GM12874 (cell line): ENCODE results near the gene YY1.

ENCODE experiments used
- CTCF ChIP-seq: IDR thresholded peaks from 2 replicates; pipeline ENCODE4 v1.5.1; 2011; ENCODE audit warnings: low read depth, mild to moderate bottlenecking, control low read depth, low read length, moderate library complexity; ENCODE audit not compliant: insufficient read depth

YY1 gene

GRCh38 chr14:100285021-100285912 lies 46.3 kb downstream of the YY1 start:
- peak; percentile 91 for TF ChIP-seq CTCF

- TF ChIP-seq CTCF, result no peak
Measured at GRCh38 chr14:100285913-100286400, 47.0 kb downstream of the YY1 start.

- TF ChIP-seq CTCF, result no peak
Measured at GRCh38 chr14:100286484-100287191, 47.7 kb downstream of the YY1 start.

- no peak for TF ChIP-seq CTCF
Measured at GRCh38 chr14:100287202-100287997, 48.5 kb downstream of the YY1 start.

GRCh38 chr14:100288382-100289185 lies 49.6 kb downstream of the YY1 start:
- TF ChIP-seq CTCF, result no peak

- no peak for TF ChIP-seq CTCF
Measured at GRCh38 chr14:100289916-100290606, 51.1 kb downstream of the YY1 start.
